HUES6 (cell line): ENCODE data around the gene ARHGAP25.

Experiments used
- H3K27ac ChIP-seq: 2 replicates; pipeline ENCODE4 v1.7.0; 2013; ENCODE audit warnings: low read depth, mild to moderate bottlenecking, low read length, inconsistent platforms
- H3K27me3 ChIP-seq: 2 replicates; pipeline ENCODE4 v1.6.1; 2013; ENCODE audit warnings: low read length; ENCODE audit not compliant: control insufficient read depth, insufficient read depth
- H3K36me3 ChIP-seq: 2 replicates; pipeline ENCODE4 v1.6.1; 2013; ENCODE audit warnings: low read length; ENCODE audit not compliant: control insufficient read depth, insufficient read depth
- H3K4me1 ChIP-seq: 2 replicates; pipeline ENCODE4 v1.6.1; 2013; ENCODE audit warnings: low read length; ENCODE audit not compliant: control insufficient read depth, insufficient read depth
- H3K4me3 ChIP-seq: 2 replicates; pipeline ENCODE4 v1.5.1; 2013; ENCODE audit warnings: low read depth, low read length
- H3K9ac ChIP-seq: one replicate; pipeline ENCODE4 v1.6.1; 2013; ENCODE audit warnings: mild to moderate bottlenecking, low read length
- H3K9me3 ChIP-seq: 2 replicates; pipeline ENCODE4 v1.6.1; 2013; ENCODE audit warnings: low read depth, low read length; ENCODE audit not compliant: control insufficient read depth, insufficient read depth

Gene ARHGAP25

GRCh38 chr2:68784188-68784587 lies 49.6 kb downstream of the ARHGAP25 start:
- Histone ChIP-seq H3K4me1 (no peaks in the 10 kb centered on the region), H3K9ac (no peak overlapping the region), H3K36me3 (no peaks in the 10 kb centered on the region)

DNA sequence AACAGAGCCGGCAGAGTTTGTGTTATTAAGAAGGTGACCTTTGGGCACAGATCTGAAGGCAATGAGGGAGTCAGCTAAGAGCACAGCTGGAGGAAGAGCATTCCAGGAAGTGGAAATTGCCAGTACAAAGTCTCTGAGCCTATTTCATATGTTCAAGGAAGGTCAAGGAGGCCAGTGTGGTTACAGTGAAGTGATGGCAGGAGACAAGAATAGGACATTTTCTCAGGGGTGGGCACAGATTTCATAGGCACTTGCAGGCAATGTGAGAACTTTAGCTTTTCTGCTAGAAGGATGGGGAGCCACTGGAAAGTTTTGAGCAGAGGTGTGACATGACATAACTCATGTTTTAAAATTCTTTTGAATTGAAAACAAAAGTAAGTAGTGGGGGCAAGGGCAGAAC lies 50.3 kb downstream of the ARHGAP25 start:
- Histone ChIP-seq H3K36me3 (no peaks in the 10 kb centered on the region), H3K9ac (no peak overlapping the region), H3K4me3 (no peak overlapping the region), H3K9me3 (no peaks in the 10 kb centered on the region), H3K27me3 (no peaks in the 10 kb centered on the region), H3K27ac (no peak overlapping the region), H3K4me1 (no peaks in the 10 kb centered on the region)

More at GRCh38 chr2:68784188-68784587, 49.6 kb downstream of the ARHGAP25 start:
- Histone ChIP-seq H3K9me3 (no peaks in the 10 kb centered on the region), H3K27me3 (no peaks in the 10 kb centered on the region), H3K4me3 (no peak overlapping the region), H3K27ac (no peak overlapping the region)

DNA sequence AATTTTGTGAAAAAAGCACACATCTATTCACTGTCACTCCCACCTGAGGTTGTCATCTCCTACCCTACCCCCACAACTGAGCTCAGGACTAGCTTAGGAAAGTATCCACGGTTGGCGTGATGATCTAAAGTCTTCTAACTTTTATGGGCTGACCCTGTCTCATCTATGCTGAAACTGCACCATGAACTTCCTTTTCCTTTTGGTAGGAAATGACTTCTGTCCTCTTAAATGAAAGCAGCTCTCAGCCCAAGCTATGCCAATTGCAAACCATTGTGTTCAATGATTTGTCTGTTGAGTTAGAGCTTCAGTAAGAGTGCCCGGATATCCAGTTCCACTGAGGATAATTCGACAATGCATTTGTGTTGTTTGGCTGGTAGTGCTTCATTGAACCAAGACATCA lies 52.7 kb downstream of the ARHGAP25 start:
- Histone ChIP-seq H3K4me1 (no peaks in the 10 kb centered on the region), H3K4me3 (no peak overlapping the region), H3K36me3 (no peaks in the 10 kb centered on the region), H3K9me3 (no peaks in the 10 kb centered on the region), H3K27me3 (no peaks in the 10 kb centered on the region), H3K27ac (no peak overlapping the region), H3K9ac (no peak overlapping the region)

DNA sequence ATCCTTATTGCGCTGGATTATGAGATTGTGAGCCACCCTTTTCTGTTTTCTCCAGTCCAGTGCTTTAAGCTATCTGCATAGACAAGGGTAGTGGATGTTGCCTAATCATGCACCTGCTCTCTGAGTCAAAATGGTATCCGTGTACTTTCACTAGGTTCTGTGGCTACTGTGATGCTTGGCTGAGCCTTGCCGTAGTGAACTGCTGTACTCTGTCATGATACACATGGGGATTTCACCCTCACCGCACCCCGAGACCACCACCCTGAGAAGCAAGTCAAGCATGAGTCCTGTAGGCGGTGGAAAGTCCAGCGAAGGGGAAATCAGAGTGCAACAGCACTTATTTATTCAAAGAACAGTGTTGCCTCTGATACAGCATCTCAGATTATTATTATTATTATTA lies 55.0 kb downstream of the ARHGAP25 start:
- Histone ChIP-seq H3K36me3 (no peaks in the 10 kb centered on the region), H3K27me3 (no peaks in the 10 kb centered on the region), H3K9ac (no peak overlapping the region), H3K4me1 (no peaks in the 10 kb centered on the region), H3K9me3 (no peaks in the 10 kb centered on the region), H3K4me3 (no peak overlapping the region), H3K27ac (no peak overlapping the region)

DNA sequence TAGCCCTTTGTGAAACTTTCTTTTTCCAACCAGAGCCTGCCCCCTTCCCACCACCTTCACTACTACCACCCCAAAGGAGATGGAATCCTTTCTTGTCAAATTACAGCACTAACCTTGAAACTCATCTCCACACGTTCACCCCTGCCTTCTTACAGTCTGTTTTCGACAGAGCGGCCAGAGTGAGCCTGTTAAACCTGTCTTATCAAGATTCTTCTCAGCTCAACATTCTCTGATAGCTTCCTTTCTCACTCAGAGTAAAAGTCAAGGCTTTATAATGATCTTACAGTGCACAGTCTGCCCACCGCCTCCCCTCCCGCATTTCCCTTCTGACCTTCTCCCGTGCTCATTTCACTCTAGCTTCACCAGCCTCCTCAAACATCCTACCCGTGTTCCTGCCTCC lies 56.0 kb downstream of the ARHGAP25 start:
- Histone ChIP-seq H3K9ac (no peak overlapping the region), H3K4me1 (no peaks in the 10 kb centered on the region)

GRCh38 chr2:68791914-68792313 lies 57.3 kb downstream of the ARHGAP25 start:
- H3K4me1 ChIP-seq: no peaks in the 10 kb centered on the region
- H3K9ac ChIP-seq: no peak overlapping the region
- H3K27ac ChIP-seq: no peak overlapping the region
- H3K27me3 ChIP-seq: no peaks in the 10 kb centered on the region
- H3K36me3 ChIP-seq: no peaks in the 10 kb centered on the region
- no peak overlapping the region for H3K4me3 ChIP-seq
- H3K9me3 ChIP-seq: no peaks in the 10 kb centered on the region

More for the DNA sequence above, 56.0 kb downstream of the ARHGAP25 start:
- no peaks in the 10 kb centered on the region for H3K27me3 ChIP-seq
- H3K9me3 ChIP-seq: no peaks in the 10 kb centered on the region
- H3K4me3 ChIP-seq: no peak overlapping the region
- no peak overlapping the region for H3K27ac ChIP-seq
- H3K36me3 ChIP-seq: no peaks in the 10 kb centered on the region

GRCh38 chr2:68792751-68793150 lies 58.1 kb downstream of the ARHGAP25 start:
- Histone ChIP-seq H3K9ac (no peak overlapping the region), H3K4me1 (no peaks in the 10 kb centered on the region), H3K9me3 (no peaks in the 10 kb centered on the region), H3K4me3 (no peak overlapping the region), H3K27ac (no peak overlapping the region), H3K36me3 (no peaks in the 10 kb centered on the region), H3K27me3 (no peaks in the 10 kb centered on the region)

GRCh38 chr2:68796295-68796905 lies 61.8 kb downstream of the ARHGAP25 start:
- no peak overlapping the region for H3K27ac ChIP-seq

GRCh38 chr2:68798569-68798968 lies 64.0 kb downstream of the ARHGAP25 start:
- H3K4me1 ChIP-seq: peaks cover 7% of the 10 kb centered on the region; the same call in 1 of the 2 replicates
- H3K4me3 ChIP-seq: no peak overlapping the region
- no peaks in the 10 kb centered on the region for H3K27me3 ChIP-seq
- no peak overlapping the region for H3K27ac ChIP-seq
- no peak overlapping the region for H3K9ac ChIP-seq
- no peaks in the 10 kb centered on the region for H3K9me3 ChIP-seq
- no peaks in the 10 kb centered on the region for H3K36me3 ChIP-seq

More at GRCh38 chr2:68796295-68796905, 61.8 kb downstream of the ARHGAP25 start:
- Histone ChIP-seq H3K4me1 (peaks cover 7% of the 10 kb centered on the region; the same call in 1 of the 2 replicates), H3K9ac (no peak overlapping the region), H3K27me3 (no peaks in the 10 kb centered on the region), H3K4me3 (no peak overlapping the region), H3K36me3 (no peaks in the 10 kb centered on the region), H3K9me3 (no peaks in the 10 kb centered on the region)

DNA sequence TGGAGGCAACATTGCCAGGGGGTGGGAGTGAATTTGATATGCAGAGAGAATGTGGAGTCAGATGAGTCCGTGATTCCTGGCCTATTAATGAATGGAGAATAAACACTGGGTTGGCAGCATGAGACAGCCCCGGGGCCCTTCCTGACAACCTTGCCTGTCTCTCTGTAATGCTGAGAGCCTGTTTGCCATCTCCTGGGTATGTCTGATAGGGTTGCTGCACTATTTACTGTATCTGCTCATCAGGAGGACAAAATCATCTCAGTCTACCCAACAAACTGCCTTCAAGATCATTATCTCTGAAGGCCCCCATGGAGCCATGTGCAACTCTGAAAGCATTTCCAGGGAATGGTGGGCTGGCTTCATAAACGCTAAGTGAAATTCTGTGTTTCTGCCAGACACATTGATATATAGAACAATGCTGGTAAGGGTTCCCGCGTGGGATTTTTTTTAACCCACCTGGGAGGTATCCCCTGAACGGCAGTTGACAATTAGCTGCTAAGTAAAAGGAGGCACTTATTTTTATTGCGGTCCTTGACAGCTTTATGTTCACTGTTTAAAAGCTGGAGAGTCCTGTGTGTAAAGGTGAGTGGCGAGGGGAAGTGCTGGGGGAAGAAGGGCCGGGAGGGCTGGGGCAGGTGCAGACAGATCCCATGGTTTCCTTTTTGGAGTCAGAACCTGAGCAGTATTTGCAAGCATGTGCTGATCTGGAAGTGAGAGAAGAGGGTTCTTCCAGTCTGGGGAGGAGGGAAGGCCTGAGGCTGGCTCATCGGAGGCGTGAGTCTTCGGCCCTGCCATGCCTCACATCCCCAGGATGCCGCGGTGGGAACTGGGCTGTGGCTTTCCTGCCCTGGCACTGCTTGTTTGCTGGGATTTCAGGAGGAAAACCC lies 64.8 kb downstream of the ARHGAP25 start:
- no peaks in the 10 kb centered on the region for H3K9me3 ChIP-seq
- H3K27ac ChIP-seq: no peak overlapping the region
- no peaks in the 10 kb centered on the region for H3K27me3 ChIP-seq
- no peak overlapping the region for H3K9ac ChIP-seq
- H3K4me3 ChIP-seq: no peak overlapping the region
- H3K4me1 ChIP-seq: peaks cover 7% of the 10 kb centered on the region; the same call in 1 of the 2 replicates
- no peaks in the 10 kb centered on the region for H3K36me3 ChIP-seq

GRCh38 chr2:68800027-68800401 lies 65.4 kb downstream of the ARHGAP25 start:
- Histone ChIP-seq H3K9ac (no peak overlapping the region), H3K27me3 (no peaks in the 10 kb centered on the region), H3K36me3 (no peaks in the 10 kb centered on the region), H3K27ac (no peak overlapping the region), H3K4me1 (peaks cover 7% of the 10 kb centered on the region; the same call in 1 of the 2 replicates), H3K9me3 (no peaks in the 10 kb centered on the region), H3K4me3 (no peak overlapping the region)
